PC-3 (cell line): Measurements from ENCODE around the gene BTBD17. TPM values are rescaled to one million over a fixed set of nuclear protein-coding genes. Genes with fewer than 3 reads are reported as not detected.

Experiments used
- ATAC-seq: fragments of 200-7000 bp; cut with Tn5 transposase; 2 replicates; pipeline ENCODE4 v1.9.1; 2020; ENCODE audit warnings: mild to moderate bottlenecking, moderate library complexity
- BruUV-seq: library from RNA; stranded (reverse); fragments of 400-500 nt; replicated peaks from 2 replicates; lab custom pipeline; 2021; lab: Mats Ljungman, UMichigan
- CTCF ChIA-PET: fragments of 300-600 bp; sonication (Branson Sonifier 250); formaldehyde crosslinking; loops from one replicate; lab custom pipeline; 2022; ENCODE audit warnings: antibody characterized with exemption; lab: Charles Lee
- POLR2A ChIA-PET: fragments of 300-600 bp; sonication (Branson Sonifier 250); formaldehyde crosslinking; loops from one replicate; lab custom pipeline; 2022; ENCODE audit warnings: antibody characterized with exemption; ENCODE audit not compliant: unreplicated experiment; lab: Charles Lee
- DNase-seq: peaks from one replicate; pipeline ENCODE4 v3.0.0-alpha.2; 2015
- H2AFZ ChIP-seq: fragments of 300-600 bp; sonication (generic); 2 replicates; pipeline ENCODE4 v1.6.0; 2016; ENCODE audit warnings: antibody characterized with exemption, low read length
- H3F3A ChIP-seq: fragments of 300-600 bp; sonication (generic); one replicate; pipeline ENCODE4 v1.6.0; 2017; ENCODE audit warnings: antibody characterized with exemption, low read length, control low read depth, mild to moderate bottlenecking; ENCODE audit not compliant: unreplicated experiment
- H3K27ac ChIP-seq: fragments of 300-600 bp; sonication (generic); 2 replicates; pipeline ENCODE4 v1.5.1; 2016; ENCODE audit warnings: mild to moderate bottlenecking, low read length
- H3K27me3 ChIP-seq: fragments of 300-600 bp; sonication (generic); 2 replicates; pipeline ENCODE4 v1.6.1; 2016; ENCODE audit warnings: low read length, mixed read lengths
- H3K36me3 ChIP-seq: fragments of 300-600 bp; sonication (generic); 2 replicates; pipeline ENCODE4 v1.6.1; 2016; ENCODE audit warnings: low read depth, mixed run types, low read length, mixed read lengths
- H3K4me1 ChIP-seq: fragments of 300-600 bp; sonication (generic); 2 replicates; pipeline ENCODE4 v1.5.1; 2016; ENCODE audit warnings: low read length; ENCODE audit not compliant: insufficient read depth
- H3K4me2 ChIP-seq: fragments of 300-600 bp; sonication (generic); 2 replicates; pipeline ENCODE4 v1.6.0; 2016; ENCODE audit warnings: low read length
- H3K4me3 ChIP-seq: fragments of 300-600 bp; sonication (generic); 2 replicates; pipeline ENCODE4 v1.5.1; 2016; ENCODE audit warnings: mild to moderate bottlenecking, low read length, mixed read lengths
- H3K79me2 ChIP-seq: fragments of 300-600 bp; sonication (generic); 2 replicates; pipeline ENCODE4 v1.6.1; 2017; ENCODE audit warnings: low read length, mixed read lengths
- H3K9ac ChIP-seq: fragments of 300-600 bp; sonication (generic); 2 replicates; pipeline ENCODE4 v1.6.0; 2016; ENCODE audit warnings: mild to moderate bottlenecking, low read length
- H3K9me2 ChIP-seq: fragments of 300-600 bp; sonication (generic); replicated peaks from 2 replicates; pipeline ENCODE4 v1.6.1; 2016; ENCODE audit warnings: mixed run types, low read length, mixed read lengths
- H3K9me3 ChIP-seq: fragments of 300-600 bp; sonication (generic); 2 replicates; pipeline ENCODE4 v1.6.1; 2016; ENCODE audit warnings: low read length, mixed read lengths
- H4K20me1 ChIP-seq: fragments of 300-600 bp; sonication (generic); 2 replicates; pipeline ENCODE4 v1.6.1; 2016; ENCODE audit warnings: low read length, mixed read lengths
- EZH2 ChIP-seq: fragments of 300-600 bp; sonication (generic); IDR thresholded peaks from one replicate; pipeline ENCODE4 v1.6.1; 2017; ENCODE audit warnings: antibody characterized with exemption, mild to moderate bottlenecking, low read length; ENCODE audit not compliant: unreplicated experiment
- EZH2phosphoT487 ChIP-seq: fragments of 300-600 bp; sonication (generic); IDR thresholded peaks from 2 replicates; pipeline ENCODE4 v1.6.1; 2018; ENCODE audit warnings: mild to moderate bottlenecking, antibody characterized with exemption, low read length, borderline replicate concordance
- intact Hi-C: fragments of 100-400 bp; cut with micrococcal nuclease; formaldehyde crosslinking; loops from 2 replicates; pipeline ENCODE4 v1.9.0; 2023
- total RNA-seq: library from RNA; depleted of rRNA; stranded (reverse); fragments of >200 nt; gene quantifications from 2 replicates; pipeline ENCODE4 v1.2.3, GENCODE V29; 2014
- TF ChIP-seq, protein P1 (sequence below): fragments of 300-600 bp; sonication (generic); conservative IDR thresholded peaks from 2 replicates; pipeline ENCODE4 v1.5.1; 2017; ENCODE audit warnings: antibody characterized with exemption, low read depth, mild to moderate bottlenecking, low read length

BTBD17 gene
- total RNA-seq, 1 experiment from 2014 or later, result not detected

DNA sequence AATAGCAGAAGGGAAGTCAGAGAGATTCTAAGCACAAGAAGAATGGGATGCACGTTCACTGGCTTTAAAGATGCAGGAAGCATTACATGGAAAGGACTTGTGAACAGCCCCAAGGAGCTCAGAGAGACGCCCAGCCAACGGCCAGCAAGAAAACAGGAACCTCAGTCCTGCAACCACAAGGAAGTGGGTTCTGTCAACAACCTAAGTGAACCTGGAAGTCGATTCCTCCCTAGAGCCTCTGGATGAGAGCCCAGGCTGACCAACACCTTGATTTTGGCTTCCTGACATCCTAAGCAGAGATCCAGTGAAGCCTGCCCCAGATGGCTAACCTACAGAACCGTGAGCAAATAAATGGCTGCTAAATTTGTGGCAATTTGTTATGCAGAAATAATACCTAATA, 30.1 kb upstream of the BTBD17 start:
- Histone ChIP-seq H3K4me3 (no peak overlapping the region), H3K79me2 (no peaks in the 10 kb centered on the region), H4K20me1 (no peaks in the 10 kb centered on the region), H3K27me3 (no peaks in the 10 kb centered on the region), H3F3A (no peaks in the 10 kb centered on the region), H3K4me1 (peaks cover 17% of the 10 kb centered on the region), H3K4me2 (no peak overlapping the region), H3K9ac (no peak overlapping the region), H3K27ac (no peak overlapping the region), H3K9me2 (no peaks in the 10 kb centered on the region), H2AFZ (no peak overlapping the region), H3K36me3 (no peaks in the 10 kb centered on the region), H3K9me3 (no peaks in the 10 kb centered on the region)
- no TSS peak for BruUV-seq
- no peak for TF ChIP-seq EZH2phosphoT487
- no peak for TF ChIP-seq EZH2
- TF ChIP-seq, protein P1, sequence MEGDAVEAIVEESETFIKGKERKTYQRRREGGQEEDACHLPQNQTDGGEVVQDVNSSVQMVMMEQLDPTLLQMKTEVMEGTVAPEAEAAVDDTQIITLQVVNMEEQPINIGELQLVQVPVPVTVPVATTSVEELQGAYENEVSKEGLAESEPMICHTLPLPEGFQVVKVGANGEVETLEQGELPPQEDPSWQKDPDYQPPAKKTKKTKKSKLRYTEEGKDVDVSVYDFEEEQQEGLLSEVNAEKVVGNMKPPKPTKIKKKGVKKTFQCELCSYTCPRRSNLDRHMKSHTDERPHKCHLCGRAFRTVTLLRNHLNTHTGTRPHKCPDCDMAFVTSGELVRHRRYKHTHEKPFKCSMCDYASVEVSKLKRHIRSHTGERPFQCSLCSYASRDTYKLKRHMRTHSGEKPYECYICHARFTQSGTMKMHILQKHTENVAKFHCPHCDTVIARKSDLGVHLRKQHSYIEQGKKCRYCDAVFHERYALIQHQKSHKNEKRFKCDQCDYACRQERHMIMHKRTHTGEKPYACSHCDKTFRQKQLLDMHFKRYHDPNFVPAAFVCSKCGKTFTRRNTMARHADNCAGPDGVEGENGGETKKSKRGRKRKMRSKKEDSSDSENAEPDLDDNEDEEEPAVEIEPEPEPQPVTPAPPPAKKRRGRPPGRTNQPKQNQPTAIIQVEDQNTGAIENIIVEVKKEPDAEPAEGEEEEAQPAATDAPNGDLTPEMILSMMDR, result no peak
- ATAC-seq, result no peak
- ChIA-PET POLR2A (interaction anchor here (1.3 kb wide), 1 partner anchor 39 kb away, joined by 3 read pairs; no protein-coding TSS in a partner anchor), CTCF (interaction anchor here (0.6 kb wide), 1 partner anchor 82 kb away, joined by 3 read pairs; no protein-coding TSS in a partner anchor)
- DNase-seq, result no peak
- intact Hi-C loops, result no loop called here

DNA sequence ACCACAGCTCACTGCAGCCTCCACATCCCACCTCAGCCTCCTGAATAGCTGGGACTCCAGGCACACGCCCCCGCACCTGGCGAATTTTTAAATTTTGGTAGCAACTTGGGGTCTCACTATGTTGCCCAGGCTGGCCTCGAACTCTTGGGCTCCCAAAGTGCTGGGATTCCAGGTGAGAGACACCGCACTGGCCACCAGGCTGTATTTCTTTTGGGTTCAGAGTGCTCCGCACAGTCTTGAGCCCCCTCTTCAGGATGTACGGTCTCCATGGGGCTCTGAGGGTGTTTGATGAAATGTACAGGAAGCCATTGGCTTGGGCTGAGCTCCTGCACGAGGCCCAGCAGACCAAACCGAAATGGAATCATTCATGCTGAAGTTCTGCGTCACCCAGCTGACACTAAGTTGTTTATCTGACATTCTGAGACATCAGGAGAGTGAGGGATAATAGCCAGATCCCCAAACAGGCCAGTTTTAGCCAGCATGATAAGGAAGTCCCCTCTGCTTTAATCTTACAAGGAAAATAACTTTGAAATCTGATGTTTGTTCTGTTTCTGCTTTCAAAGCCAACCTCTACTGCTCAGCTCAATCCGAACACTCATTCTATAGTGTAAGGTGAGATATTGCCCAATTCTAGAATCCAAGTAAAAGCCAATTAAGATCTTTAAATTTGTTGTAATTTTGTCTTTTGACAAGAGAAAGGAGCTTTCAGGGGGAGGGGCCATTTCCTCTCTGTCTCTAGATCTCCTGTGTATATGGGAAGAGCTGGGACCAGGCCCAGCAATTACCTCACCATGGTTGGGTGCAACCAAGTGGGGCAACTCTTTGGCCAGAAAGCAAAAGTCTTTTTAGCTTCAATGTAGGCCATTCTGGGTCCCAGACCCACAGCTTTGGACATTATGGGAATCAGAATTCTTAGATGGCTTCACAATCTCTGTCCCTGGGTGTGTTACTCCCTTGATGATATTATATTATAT, 29.3 kb upstream of the BTBD17 start:
- TF ChIP-seq, protein P1, result no peak
- TF ChIP-seq EZH2 (no peak), EZH2phosphoT487 (no peak)
- H3K4me1 ChIP-seq, result peaks cover 17% of the 10 kb centered on the region
- no peaks in the 10 kb centered on the region for H3K79me2 ChIP-seq
- no peak for DNase-seq
- no peaks in the 10 kb centered on the region for H3K36me3 ChIP-seq
- no TSS peak for BruUV-seq
- H3K4me2 ChIP-seq, result no peak overlapping the region
- no peak overlapping the region for H3K27ac ChIP-seq
- ChIA-PET POLR2A (interaction anchor here (0.6 to 1.3 kb wide), 2 partner anchors 39 to 1095 kb away, joined by 3 read pairs; no protein-coding TSS in a partner anchor), CTCF (interaction anchor here (0.6 kb wide), 1 partner anchor 81 kb away, joined by 3 read pairs; no protein-coding TSS in a partner anchor)
- H3K4me3 ChIP-seq, result no peak overlapping the region
- no peaks in the 10 kb centered on the region for H3K27me3 ChIP-seq
- H3F3A ChIP-seq, result no peaks in the 10 kb centered on the region
- no peak for ATAC-seq
- no peaks in the 10 kb centered on the region for H3K9me3 ChIP-seq
- no peaks in the 10 kb centered on the region for H3K9me2 ChIP-seq
- no peak overlapping the region for H3K9ac ChIP-seq
- no peak overlapping the region for H2AFZ ChIP-seq
- intact Hi-C loops, result no loop called here
- H4K20me1 ChIP-seq, result no peaks in the 10 kb centered on the region
